Activated gamma-delta T cell (primary cell): Measurements from ENCODE around the gene CD300LB.
"Not testable (repeated sequence)": the region's sequence is repeated elsewhere in the genome, so short reads cannot be mapped to it uniquely, and the experiment has no call there.

ENCODE experiments used
- DNase-seq: peaks from one replicate; lab custom pipeline; 2025; lab: John Stamatoyannopoulos, UW

CD300LB gene

GRCh38 chr17:74525781-74526288, 5.4 kb downstream of the CD300LB start:
- no peak for DNase-seq

- no peak for DNase-seq
Observed at GRCh38 chr17:74525465-74525725, 5.9 kb downstream of the CD300LB start.

DNA sequence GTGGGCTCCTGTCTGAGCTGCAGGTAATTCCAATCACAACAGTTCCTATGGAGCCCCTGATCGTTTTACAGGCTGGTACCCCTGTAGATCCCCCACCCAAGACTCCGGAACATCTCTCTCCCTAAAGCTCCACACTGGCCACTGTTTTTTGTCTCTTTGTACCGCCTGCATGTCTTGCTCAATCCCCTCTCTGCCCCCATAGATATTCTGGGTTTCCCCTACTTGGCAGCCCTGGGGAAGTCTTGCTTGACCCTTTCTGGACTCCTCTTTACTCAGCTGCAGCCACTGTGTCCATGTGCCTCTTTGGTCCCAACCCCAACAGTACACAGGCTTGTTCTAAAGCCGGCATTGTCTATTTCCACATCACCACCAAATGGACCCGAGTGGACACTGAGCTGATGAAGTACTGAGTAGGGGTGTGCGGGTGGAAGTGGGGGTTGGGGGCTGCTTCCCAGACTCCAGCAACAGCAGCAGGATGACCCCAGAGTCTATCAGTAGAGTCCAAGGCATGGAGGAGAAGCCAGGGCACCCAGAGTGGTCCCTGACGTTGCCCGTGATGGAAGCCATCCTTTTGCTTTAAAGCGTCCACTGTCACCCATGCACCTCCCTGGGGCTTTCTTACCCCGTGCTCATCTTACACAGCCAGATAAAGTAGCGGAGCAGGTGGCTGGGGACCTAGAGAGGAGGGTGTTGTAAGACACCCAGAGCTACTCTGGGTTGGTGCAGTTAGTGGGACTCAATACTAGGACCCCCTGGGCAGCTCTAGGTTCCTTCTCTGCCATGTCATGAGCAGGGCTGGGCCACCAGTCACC, 6.4 kb downstream of the CD300LB start:
- DNase-seq, result no peak

DNA sequence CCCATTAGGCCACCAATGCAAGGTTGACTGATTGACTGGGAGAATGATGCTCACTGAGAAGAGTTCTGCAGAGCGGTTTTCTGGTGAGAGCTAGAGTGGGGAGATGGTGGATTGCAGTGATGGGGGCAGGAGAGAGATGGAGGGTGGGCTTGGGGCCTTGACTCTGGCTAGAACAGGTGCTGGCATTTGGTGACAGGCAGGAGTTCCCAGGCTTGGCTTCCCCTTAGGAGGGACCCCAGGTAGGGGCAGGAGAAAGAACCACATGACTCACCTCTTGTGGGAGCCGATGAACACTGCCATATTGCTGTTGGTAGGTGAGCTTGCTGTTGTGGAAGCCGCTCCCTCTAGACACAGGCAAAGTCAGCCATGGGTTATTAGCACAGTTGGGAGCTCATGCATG, 8.0 kb downstream of the CD300LB start:
- DNase-seq, result no peak

DNA sequence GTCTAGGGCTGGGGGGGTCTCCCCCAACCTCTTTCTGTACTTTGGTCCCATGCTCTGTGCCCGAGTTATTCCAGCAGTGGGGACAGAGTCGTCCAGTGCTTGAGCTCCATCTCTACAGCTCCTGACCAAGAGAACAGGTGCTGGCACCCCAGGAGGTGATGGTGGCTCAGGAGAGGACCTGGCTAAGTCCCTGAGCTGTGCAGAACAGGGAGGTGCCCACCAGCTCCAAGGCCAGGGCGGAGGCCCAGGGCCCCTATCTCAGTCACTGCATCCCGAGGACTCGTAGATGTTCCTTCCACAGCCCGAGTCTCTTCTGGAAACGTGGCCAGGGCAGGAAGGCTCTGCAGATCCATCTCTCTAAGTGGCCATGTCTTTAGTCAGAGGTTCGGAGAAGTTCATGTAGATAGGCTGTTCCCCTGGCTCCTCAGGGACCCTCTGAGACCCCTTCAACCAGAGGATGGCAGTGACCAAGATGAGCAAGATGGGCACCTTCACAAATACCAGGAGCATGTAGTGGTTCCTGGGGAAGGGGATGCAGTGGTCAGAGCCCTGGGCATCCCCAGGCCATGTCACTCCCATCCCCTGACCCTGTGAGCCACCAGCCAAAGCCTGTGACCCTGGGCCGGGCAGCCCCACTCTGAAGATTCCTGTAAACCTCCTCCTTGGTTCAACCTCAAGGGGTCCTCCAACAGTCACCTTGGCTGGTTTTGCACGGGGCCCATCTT, 8.7 kb downstream of the CD300LB start:
- DNase-seq, result no peak

DNA sequence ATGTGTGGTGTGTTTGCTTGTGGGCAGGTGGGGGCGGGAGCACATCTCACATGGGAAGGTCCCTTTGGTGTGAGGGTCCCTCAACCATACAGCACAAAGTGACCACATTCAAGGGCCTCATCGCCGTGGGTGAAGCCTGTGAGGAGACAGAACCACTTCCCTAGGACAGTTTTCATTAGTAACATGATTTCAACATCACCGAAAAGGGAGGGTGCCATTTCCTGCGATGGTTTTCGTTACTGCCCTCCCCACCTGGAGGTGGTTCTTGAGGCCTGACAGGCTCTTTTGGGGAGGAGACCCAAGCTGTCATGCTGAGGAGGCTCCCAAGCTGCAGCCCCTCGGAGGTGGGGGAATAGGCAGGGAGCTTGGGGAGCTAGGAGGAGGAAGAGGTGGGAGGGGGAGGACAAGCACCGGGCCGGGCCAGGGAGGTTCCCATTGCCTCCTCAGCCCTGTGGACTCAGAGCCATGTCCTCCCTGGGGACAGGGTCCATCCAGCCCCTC, 9.5 kb downstream of the CD300LB start:
- DNase-seq, result no peak

DNA sequence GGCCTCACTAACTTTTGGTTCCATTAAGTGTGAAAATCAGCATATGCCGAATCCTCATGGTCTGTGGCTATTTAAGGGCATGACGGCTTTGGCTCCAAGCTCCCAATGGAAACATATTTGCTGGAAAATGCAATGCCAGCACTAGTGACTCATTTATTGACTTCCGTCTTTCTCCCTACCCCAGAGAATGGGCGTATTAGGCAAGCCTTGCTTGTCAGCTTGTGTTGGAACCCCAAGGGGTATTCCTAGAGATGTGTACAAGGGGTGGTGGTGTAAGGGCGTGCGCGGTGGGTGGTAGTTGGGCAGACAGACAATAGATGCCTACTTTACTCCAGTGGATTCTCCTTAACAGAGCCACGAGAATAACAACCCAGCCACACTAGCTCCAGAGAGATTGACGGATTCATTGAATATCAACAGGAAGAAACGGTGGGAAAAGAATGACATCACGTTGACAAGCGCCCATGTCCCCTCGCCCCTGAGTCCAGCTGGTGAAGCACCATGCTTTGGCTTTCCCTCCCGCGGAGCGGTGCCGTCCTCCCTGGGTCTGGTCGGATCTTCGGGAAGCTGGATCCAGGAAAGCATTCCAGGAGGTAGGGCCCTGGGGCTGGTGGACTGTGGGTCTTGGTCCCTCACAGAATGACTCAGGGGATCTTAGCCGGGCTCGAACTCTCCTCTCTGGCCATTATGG, 10.3 kb downstream of the CD300LB start:
- no peak for DNase-seq

DNA sequence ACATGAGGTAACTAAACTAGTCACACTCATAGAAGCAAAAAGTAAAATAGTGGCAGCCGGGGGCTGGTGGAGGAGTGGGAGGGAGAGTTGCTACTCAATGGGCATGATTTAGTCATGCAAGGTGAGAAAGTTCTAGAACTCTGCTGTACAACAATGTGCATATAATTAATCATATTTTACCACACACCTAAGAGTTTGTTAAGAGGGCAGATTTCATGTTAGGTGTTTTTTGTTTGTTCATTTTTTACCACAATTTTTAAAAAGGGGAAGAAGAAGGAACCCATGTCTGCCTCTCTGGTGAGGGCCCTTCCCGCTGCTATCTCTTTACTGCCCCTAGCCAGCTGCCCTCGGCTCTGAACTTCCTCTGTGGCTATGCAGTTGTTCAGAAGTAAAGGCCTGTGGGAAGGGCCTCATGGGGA, 11.2 kb downstream of the CD300LB start:
- DNase-seq, result no peak

- not testable (repeated sequence) for DNase-seq
Observed at GRCh38 chr17:74518413-74518981, 12.8 kb downstream of the CD300LB start.

GRCh38 chr17:74516561-74517328, 14.5 kb downstream of the CD300LB start:
- DNase-seq, result no peak

GRCh38 chr17:74515941-74516340, 15.3 kb downstream of the CD300LB start:
- DNase-seq, result no peak

DNA sequence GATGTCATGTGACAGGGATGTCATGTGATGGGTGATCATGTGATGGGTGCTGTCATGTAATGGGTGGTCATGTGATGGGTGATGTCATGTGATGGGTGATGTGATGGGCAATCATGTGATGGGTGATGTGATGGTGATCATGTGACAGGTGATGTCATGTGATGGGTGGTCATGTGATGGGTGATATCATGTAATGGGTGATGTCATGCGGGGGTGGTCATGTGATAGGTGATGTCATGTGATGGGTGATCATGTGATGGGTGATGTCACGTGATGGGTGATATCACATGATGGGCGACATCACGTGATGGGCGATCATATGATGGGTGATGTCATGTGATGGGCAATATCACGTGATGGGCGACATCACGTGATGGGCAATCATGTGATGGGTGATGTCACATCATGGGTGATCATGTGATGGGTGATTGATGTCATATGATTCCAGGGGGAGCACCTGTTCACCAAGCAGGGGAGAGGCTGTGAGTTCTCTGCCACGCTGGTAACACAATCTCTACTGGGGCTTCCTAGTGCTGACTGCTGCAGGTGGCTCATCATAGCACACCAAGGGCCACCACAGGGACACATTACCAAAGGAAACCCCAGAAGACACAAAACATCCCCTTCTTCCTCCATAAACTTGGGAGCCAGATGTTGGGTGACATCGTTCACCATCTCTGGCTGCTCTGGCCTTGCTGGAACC, 16.5 kb downstream of the CD300LB start:
- DNase-seq, result no peak

- no peak for DNase-seq
Observed at GRCh38 chr17:74513987-74514631, 17.2 kb downstream of the CD300LB start.

DNA sequence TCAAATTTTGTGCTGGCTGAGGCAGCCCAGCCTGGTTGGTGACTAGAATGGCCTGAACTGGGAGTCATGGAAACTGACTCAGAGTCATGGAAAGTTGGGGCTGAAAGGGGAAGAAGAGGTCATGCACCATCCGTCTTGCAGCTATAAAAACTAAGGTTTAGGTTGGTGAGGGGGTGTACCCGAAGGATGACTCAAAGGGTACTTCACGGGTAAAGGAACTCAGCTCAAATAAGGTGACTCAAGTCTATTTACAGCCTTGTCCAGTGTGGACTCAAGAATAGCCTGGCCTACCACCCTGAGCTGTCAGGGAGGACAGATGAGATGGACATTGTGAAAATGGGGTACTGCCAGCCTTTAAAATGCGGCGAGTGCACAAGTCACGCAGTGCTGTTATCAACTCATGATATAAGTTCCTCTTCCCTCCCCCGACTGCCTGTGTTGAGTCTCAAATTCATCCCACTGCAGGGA, 18.6 kb downstream of the CD300LB start:
- DNase-seq, result no peak

DNA sequence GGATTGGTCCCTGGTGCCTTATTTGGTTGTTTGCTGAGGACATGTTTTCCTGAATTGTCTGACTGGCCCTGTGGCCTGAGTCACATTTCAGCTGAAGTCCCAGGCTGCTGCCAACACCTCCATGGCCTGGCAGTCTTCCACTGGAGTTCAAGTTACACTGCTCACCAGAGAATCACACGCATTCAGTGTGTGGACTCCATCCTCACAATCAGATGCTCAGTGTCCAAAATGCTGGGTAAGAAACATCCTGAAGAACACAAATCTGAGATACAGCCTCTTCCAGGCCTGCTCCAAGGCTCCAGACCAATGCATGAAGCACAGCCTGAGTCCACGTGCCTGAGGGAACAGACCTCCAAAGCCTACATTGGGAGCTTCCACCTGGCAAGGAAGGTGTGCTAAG, 19.2 kb downstream of the CD300LB start:
- no peak for DNase-seq

- no peak for DNase-seq
Observed at GRCh38 chr17:74508156-74508555, 23.1 kb downstream of the CD300LB start.

- DNase-seq, result not testable (repeated sequence)
Observed at GRCh38 chr17:74503949-74504348, 27.3 kb downstream of the CD300LB start.

DNA sequence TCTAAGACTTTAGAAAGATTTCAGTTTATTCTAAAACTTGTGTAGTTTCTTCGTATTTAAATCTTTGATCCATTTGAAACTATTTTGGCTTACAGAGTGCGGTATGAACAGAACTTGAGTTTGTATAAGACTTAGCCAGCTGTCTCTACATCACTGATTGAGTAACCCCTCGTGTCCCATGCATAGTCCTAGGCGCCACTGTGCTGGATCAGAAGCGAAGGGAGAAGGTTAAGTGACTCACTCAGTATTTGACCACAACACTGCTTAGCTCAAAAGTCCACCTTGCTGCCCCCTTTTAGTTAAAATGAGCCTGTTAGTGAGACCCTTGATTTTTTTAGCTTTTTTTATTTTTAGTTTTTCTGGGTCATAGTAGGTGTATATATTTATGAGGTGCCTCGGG, 28.4 kb downstream of the CD300LB start:
- no peak for DNase-seq

GRCh38 chr17:74499992-74500391, 31.3 kb downstream of the CD300LB start:
- no peak for DNase-seq

DNA sequence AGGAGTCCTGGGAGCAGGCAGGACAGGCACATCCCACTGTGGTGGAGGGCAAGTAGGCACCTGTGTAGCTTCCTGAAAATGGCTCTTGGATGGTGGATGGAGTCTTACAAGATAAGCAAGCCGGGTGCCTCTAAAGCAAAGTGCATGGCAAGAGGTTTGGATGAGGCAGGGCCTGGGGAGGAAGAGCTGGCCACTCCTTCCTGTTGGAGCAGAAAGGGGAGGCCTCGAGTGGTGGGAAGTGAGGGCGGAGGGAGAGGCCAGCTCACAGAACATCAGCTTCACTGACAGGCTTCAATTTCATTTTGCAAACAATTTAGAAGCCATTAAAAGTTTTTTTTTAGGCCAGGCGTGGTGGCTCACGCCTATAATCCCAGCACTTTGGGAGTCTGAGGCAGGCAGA, 33.8 kb downstream of the CD300LB start:
- DNase-seq, result no peak
